IMR-90 (cell line): ENCODE measurements around the gene KCNH2. TPM values are rescaled to one million over a fixed set of nuclear protein-coding genes. Genes with fewer than 3 reads are reported as not detected.

Experiments used
- ATAC-seq: fragments of 200-7000 bp; cut with Tn5 transposase; 2 replicates; pipeline ENCODE4 v1.9.1; 2020; ENCODE audit warnings: low read depth, mild to moderate bottlenecking, moderate library complexity
- BruUV-seq: library from RNA; stranded (reverse); fragments of 400-500 nt; replicated peaks from 2 replicates; lab custom pipeline; 2021; lab: Mats Ljungman, UMichigan
- CTCF ChIA-PET: fragments of 300-600 bp; formaldehyde crosslinking; extraction: SDS; loops from one replicate; lab custom pipeline; 2021; ENCODE audit warnings: antibody characterized with exemption; lab: Yijun Ruan, JAX
- POLR2A ChIA-PET: fragments of 300-600 bp; sonication (Branson Sonifier 250); formaldehyde crosslinking; loops from one replicate; lab custom pipeline; 2022; ENCODE audit warnings: antibody characterized with exemption; ENCODE audit not compliant: unreplicated experiment; lab: Charles Lee
- DNase-seq: peaks from one replicate; pipeline ENCODE4 v3.0.0; 2013
- H2AFZ ChIP-seq: replicated peaks from 2 replicates; pipeline ENCODE3; 2013; ENCODE audit warnings: low read length, mild to moderate bottlenecking; ENCODE audit not compliant: poor library complexity
- H2AK5ac ChIP-seq: 2 replicates; pipeline ENCODE4 v1.6.1; 2013; ENCODE audit warnings: low read depth, low read length, inconsistent platforms
- H2AK9ac ChIP-seq: replicated peaks from 2 replicates; pipeline ENCODE3; 2013; ENCODE audit warnings: mild to moderate bottlenecking, low read depth, low read length, moderate library complexity; ENCODE audit not compliant: poor library complexity
- H2BK120ac ChIP-seq: 2 replicates; pipeline ENCODE4 v1.6.1; 2013; ENCODE audit warnings: low read depth, low read length, inconsistent platforms
- H2BK15ac ChIP-seq: 3 replicates; pipeline ENCODE4 v1.6.1; 2013; ENCODE audit warnings: low read depth, low read length, inconsistent platforms
- H2BK20ac ChIP-seq: 2 replicates; pipeline ENCODE4 v1.6.1; 2013; ENCODE audit warnings: low read depth, mild to moderate bottlenecking, inconsistent platforms, low read length, moderate library complexity
- H2BK5ac ChIP-seq: 2 replicates; pipeline ENCODE4 v1.6.1; 2013; ENCODE audit warnings: mild to moderate bottlenecking, low read depth, low read length, inconsistent platforms; ENCODE audit not compliant: poor library complexity, severe bottlenecking
- H3K14ac ChIP-seq: replicated peaks from 2 replicates; pipeline ENCODE4 v1.6.1; 2013; ENCODE audit warnings: low read depth, low read length, inconsistent platforms
- H3K18ac ChIP-seq: 2 replicates; pipeline ENCODE4 v1.6.1; 2013; ENCODE audit warnings: low read depth, low read length, control low read depth
- H3K23ac ChIP-seq: 2 replicates; pipeline ENCODE4 v1.6.1; 2013; ENCODE audit warnings: low read depth, low read length, inconsistent platforms
- H3K27ac ChIP-seq: 2 replicates; pipeline ENCODE4 v1.5.1; 2013; ENCODE audit warnings: mild to moderate bottlenecking, control low read depth, low read length; ENCODE audit not compliant: insufficient read depth
- H3K27me3 ChIP-seq: 2 replicates; pipeline ENCODE4 v1.6.1; 2013; ENCODE audit warnings: low read length; ENCODE audit not compliant: control insufficient read depth, insufficient read depth
- H3K36me3 ChIP-seq: 2 replicates; pipeline ENCODE4 v1.6.1; 2013; ENCODE audit warnings: low read length, mixed read lengths; ENCODE audit not compliant: control insufficient read depth, insufficient read depth
- H3K4ac ChIP-seq: 2 replicates; pipeline ENCODE4 v1.6.1; 2013; ENCODE audit warnings: low read depth, low read length, inconsistent platforms
- H3K4me1 ChIP-seq: 2 replicates; pipeline ENCODE4 v1.6.1; 2013; ENCODE audit warnings: low read length, mixed read lengths; ENCODE audit not compliant: control insufficient read depth, insufficient read depth
- H3K4me2 ChIP-seq: 2 replicates; pipeline ENCODE4 v1.6.1; 2013; ENCODE audit warnings: low read depth, mild to moderate bottlenecking, control low read depth, low read length, moderate library complexity
- H3K4me3 ChIP-seq: 2 replicates; pipeline ENCODE4 v1.5.1; 2013; ENCODE audit warnings: low read depth, mild to moderate bottlenecking, control low read depth, low read length, moderate library complexity; ENCODE audit not compliant: insufficient read depth
- H3K56ac ChIP-seq: 2 replicates; pipeline ENCODE4 v1.6.1; 2013; ENCODE audit warnings: low read length, inconsistent platforms; ENCODE audit not compliant: insufficient read depth; ENCODE audit errors: extremely low read depth
- H3K79me1 ChIP-seq, 2 experiments: 2 replicates each; pipeline ENCODE4 v1.6.1; 2013; ENCODE audit warnings: low read length in 2 of 2, inconsistent platforms in 1 of 2, low read depth in 1 of 2
- H3K9ac ChIP-seq: 2 replicates; pipeline ENCODE4 v1.6.1; 2013; ENCODE audit warnings: low read depth, low read length, control low read depth
- H3K9me1 ChIP-seq: 2 replicates; pipeline ENCODE4 v1.6.1; 2013; ENCODE audit warnings: low read length, inconsistent platforms; ENCODE audit not compliant: insufficient read depth
- H3K9me3 ChIP-seq: 2 replicates; pipeline ENCODE4 v1.6.1; 2013; ENCODE audit warnings: low read length; ENCODE audit not compliant: control insufficient read depth, insufficient read depth
- H4K20me1 ChIP-seq: 2 replicates; pipeline ENCODE4 v1.6.1; 2013; ENCODE audit warnings: low read length, inconsistent platforms; ENCODE audit not compliant: insufficient read depth
- H4K5ac ChIP-seq: 2 replicates; pipeline ENCODE4 v1.6.1; 2013; ENCODE audit warnings: mild to moderate bottlenecking, low read depth, low read length, control low read depth
- H4K8ac ChIP-seq, 2 experiments: 2 replicates each; pipeline ENCODE4 v1.6.1; 2013; ENCODE audit warnings: low read depth in 2 of 2, low read length in 2 of 2, control low read depth in 1 of 2, inconsistent platforms in 1 of 2
- H4K91ac ChIP-seq: 2 replicates; pipeline ENCODE4 v1.6.1; 2013; ENCODE audit warnings: low read depth, low read length, inconsistent platforms; ENCODE audit not compliant: insufficient read depth
- BHLHE40 ChIP-seq: fragments of 150-350 bp; IDR thresholded peaks from 2 replicates; pipeline ENCODE4 v1.6.1; 2016; ENCODE audit warnings: mild to moderate bottlenecking, low read depth, low read length
- CEBPB ChIP-seq: IDR thresholded peaks from 2 replicates; pipeline ENCODE4 v1.6.1; 2012; ENCODE audit warnings: low read depth, low read length, improper control_type of control experiment
- FOS ChIP-seq: fragments of 150-350 bp; IDR thresholded peaks from 2 replicates; pipeline ENCODE4 v1.6.1; 2016; ENCODE audit warnings: low read depth, low read length
- MAFK ChIP-seq: IDR thresholded peaks from 2 replicates; pipeline ENCODE4 v1.6.1; 2012; ENCODE audit warnings: low read depth, low read length, improper control_type of control experiment
- MAZ ChIP-seq: IDR thresholded peaks from 2 replicates; pipeline ENCODE4 v1.6.1; 2012; ENCODE audit warnings: low read depth, mild to moderate bottlenecking, low read length, improper control_type of control experiment, moderate library complexity, borderline replicate concordance
- MXI1 ChIP-seq: IDR thresholded peaks from 2 replicates; pipeline ENCODE4 v1.6.1; 2012; ENCODE audit warnings: low read depth, mild to moderate bottlenecking, low read length, moderate library complexity, borderline replicate concordance
- NFE2L2 ChIP-seq: fragments of 150-350 bp; IDR thresholded peaks from 2 replicates; pipeline ENCODE4 v1.6.1; 2016; ENCODE audit warnings: low read depth, mild to moderate bottlenecking, low read length
- RAD21 ChIP-seq: IDR thresholded peaks from 2 replicates; pipeline ENCODE4 v1.6.1; 2012; ENCODE audit warnings: low read length, improper control_type of control experiment
- RCOR1 ChIP-seq: IDR thresholded peaks from 2 replicates; pipeline ENCODE4 v1.6.1; 2012; ENCODE audit warnings: mild to moderate bottlenecking, low read length, improper control_type of control experiment; ENCODE audit not compliant: insufficient replicate concordance
- SMC3 ChIP-seq: fragments of 150-350 bp; IDR thresholded peaks from 2 replicates; pipeline ENCODE4 v1.6.1; 2016; ENCODE audit warnings: low read depth, mild to moderate bottlenecking, antibody characterized with exemption, low read length, moderate library complexity
- WGBS, 2 experiments: methylation state at CpG; one replicate each; pipeline versions ENCODE4 v1.1.5 to v1.1.7; 2013; ENCODE audit warnings: missing lambda C conversion rate in 2 of 2; ENCODE audit not compliant: insufficient read length in 1 of 2; ENCODE audit errors: extremely low coverage in 2 of 2; 5-methylcytosine and 5-hydroxymethylcytosine counted together
- dilution Hi-C: fragments of 300-500 bp; cut with HindIII; formaldehyde crosslinking; loops from one replicate; pipeline ENCODE4 v1.14.3; 2018; ENCODE audit warnings: low sequenced_read_pairs; ENCODE audit not compliant: unreplicated experiment
- in situ Hi-C: fragments of 300-500 bp; cut with MboI; formaldehyde crosslinking; loops from 3 replicates; pipeline ENCODE4 v1.14.3; 2019; ENCODE audit warnings: low sequenced_read_pairs, inconsistent platforms, mixed read lengths
- intact Hi-C: fragments of 100-400 bp; cut with micrococcal nuclease; formaldehyde crosslinking; loops from 2 replicates; pipeline ENCODE4 v1.10.0; 2022
- polyA plus RNA-seq, 3 experiments: library from polyadenylated mRNA; depleted of rRNA; stranded (reverse); fragments of >200 nt; gene quantifications; 2 replicates each; pipeline ENCODE4 v1.2.3, GENCODE V29; 2012; ENCODE audit warnings: low replicate concordance in 1 of 3
- total RNA-seq: library from RNA; depleted of rRNA; stranded (reverse); fragments of >200 nt; gene quantifications from 2 replicates; pipeline ENCODE4 v1.2.3, GENCODE V29; 2012
- TF ChIP-seq, protein P1 (sequence below): fragments of 150-350 bp; IDR thresholded peaks from 2 replicates; pipeline ENCODE4 v1.6.1; 2017; ENCODE audit warnings: mild to moderate bottlenecking, antibody characterized with exemption, low read length, low read depth

KCNH2 gene
- total and polyA plus RNA-seq, 2 of the 4 experiments (the other 2 are of a cell fraction), result 0.90 to 2.1 TPM

GRCh38 chr7:151007469-151007898, 29.4 kb upstream of the KCNH2 start:
- no peak overlapping the region for H3K18ac ChIP-seq
- no peak overlapping the region for H2BK15ac ChIP-seq
- H3K4me3 ChIP-seq, result no peak overlapping the region
- no peak overlapping the region for H3K9ac ChIP-seq
- in situ Hi-C loops (no loop called here), dilution Hi-C loops (no loop called here), intact Hi-C loops (no loop called here)
- no peak overlapping the region for H4K91ac ChIP-seq
- no peaks in the 10 kb centered on the region for H3K36me3 ChIP-seq
- H3K4me1 ChIP-seq, result peaks cover 8% of the 10 kb centered on the region; the same call in 1 of the 2 replicates
- H2BK20ac ChIP-seq, result no peak overlapping the region
- H4K20me1 ChIP-seq, result no peaks in the 10 kb centered on the region
- H2AK9ac ChIP-seq, result no peak overlapping the region
- no peaks in the 10 kb centered on the region for H3K79me1 ChIP-seq
- H2AFZ ChIP-seq, result no peak overlapping the region
- POLR2A ChIA-PET, result no interaction called here
- H2BK120ac ChIP-seq, result no peak overlapping the region
- no peak overlapping the region for H2AK5ac ChIP-seq
- no peak overlapping the region for H2BK5ac ChIP-seq
- ATAC-seq (no peak), DNase-seq (no peak)
- no TSS peak for BruUV-seq
- no peak for TF ChIP-seq MXI1
- TF ChIP-seq MAFK, result no peak
- TF ChIP-seq SMC3, result no peak
- TF ChIP-seq BHLHE40, result no peak
- TF ChIP-seq, protein P1, sequence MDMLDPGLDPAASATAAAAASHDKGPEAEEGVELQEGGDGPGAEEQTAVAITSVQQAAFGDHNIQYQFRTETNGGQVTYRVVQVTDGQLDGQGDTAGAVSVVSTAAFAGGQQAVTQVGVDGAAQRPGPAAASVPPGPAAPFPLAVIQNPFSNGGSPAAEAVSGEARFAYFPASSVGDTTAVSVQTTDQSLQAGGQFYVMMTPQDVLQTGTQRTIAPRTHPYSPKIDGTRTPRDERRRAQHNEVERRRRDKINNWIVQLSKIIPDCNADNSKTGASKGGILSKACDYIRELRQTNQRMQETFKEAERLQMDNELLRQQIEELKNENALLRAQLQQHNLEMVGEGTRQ, result no peak
- no peak for TF ChIP-seq RCOR1
- TF ChIP-seq RAD21, result no peak
- no peak for TF ChIP-seq MAZ
- TF ChIP-seq FOS, result no peak
- TF ChIP-seq CEBPB, result no peak
- no peak for TF ChIP-seq NFE2L2
- CTCF ChIA-PET, result interaction anchor here (1.0 to 1.4 kb wide), 2 partner anchors 11 to 27 kb away, joined by 3 to 4 read pairs; no protein-coding TSS in a partner anchor
- H3K27ac ChIP-seq, result no peak overlapping the region
- no peak overlapping the region for H3K23ac ChIP-seq
- H4K5ac ChIP-seq, result no peak overlapping the region
- no peak overlapping the region for H3K14ac ChIP-seq
- no peak overlapping the region for H4K8ac ChIP-seq
- H3K4ac ChIP-seq, result no peak overlapping the region
- no peak overlapping the region for H3K56ac ChIP-seq
- no peaks in the 10 kb centered on the region for H3K9me3 ChIP-seq
- no peaks in the 10 kb centered on the region for H3K9me1 ChIP-seq
- H3K27me3 ChIP-seq, result peaks cover 15% of the 10 kb centered on the region
- H3K4me2 ChIP-seq, result no peak overlapping the region
- WGBS, 2 experiments, result 88% methylated on average over 6 of the region's 7 CpGs; no CpG with 5 or more reads in 1 of the 2 experiments
